ENCODE data around the gene HSPG2.
"Not testable (repeated sequence)": the region's sequence is repeated elsewhere in the genome, so short reads cannot be mapped to it uniquely, and the experiment has no call there.

HSPG2 gene

DNA sequence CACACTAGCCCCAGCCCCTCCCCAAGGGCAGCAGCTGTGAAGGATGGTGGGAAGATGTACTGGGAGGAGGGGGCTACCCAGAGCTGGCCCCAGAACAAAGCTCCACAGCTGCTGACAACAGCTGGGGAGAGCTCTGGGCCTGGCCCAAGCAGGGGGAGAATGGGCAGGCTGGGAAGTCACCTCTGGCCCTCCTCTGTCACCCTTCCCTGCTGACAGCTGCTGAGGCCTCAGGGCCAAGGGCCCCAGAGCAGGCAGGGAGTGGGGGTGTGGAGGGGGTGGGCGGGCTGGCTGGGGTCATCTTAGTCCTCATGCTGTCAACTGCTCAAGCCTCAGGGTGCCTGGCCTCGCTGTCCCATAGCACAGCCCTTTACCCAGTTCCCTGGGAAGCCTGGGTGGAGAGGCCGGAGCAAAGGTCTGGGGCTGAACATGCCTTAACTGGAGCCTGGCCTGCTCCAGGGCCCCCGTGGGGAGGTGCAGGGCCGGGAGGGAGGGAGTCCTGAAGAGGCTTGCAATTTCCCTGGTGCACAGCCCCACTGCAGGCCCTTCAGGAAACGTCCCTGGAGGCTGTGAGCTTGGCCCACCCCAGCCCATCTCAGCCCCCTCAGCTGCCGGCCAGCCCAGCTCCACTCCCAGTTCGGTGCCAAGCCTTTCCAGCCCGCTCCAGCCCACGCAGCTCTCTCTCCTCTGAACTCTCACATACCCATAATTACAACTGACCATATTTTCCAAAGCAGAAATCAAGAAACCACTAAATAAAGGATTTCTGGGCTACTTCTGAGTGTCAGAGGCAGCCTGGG, 25.7 kb downstream of the HSPG2 start:
- no peak for DNase-seq

DNA sequence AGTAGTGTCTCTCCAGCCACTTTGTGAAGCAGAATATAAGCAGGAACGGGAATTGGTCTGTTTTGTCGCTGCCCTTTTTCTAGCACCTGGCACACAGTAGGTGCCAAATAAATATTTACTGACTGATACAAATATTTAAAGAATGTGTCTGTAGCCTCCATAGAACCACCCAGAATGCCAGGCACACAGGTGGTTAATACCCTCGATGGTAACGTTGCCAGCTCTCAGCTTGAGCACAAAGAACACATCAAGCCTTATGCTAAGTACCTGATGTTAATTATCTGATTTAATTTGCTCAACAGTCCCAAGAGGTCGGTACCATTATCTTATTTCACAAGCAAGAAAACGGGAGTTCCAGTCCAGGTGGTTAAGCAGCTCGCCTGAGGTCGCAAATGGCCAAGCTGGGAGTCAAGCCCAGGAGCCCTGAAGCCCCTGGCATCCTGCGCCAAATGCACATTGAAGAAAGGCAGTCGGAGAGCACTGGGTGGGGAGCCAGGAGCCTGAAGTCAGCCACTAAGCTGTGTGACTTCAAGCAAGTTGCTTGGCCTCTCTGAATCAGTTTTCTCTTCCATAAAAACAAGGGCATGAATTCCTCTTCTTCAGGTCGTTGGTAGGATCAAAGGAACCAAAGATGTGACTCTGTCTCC, 26.4 kb downstream of the HSPG2 start:
- DNase-seq: no peak

DNA sequence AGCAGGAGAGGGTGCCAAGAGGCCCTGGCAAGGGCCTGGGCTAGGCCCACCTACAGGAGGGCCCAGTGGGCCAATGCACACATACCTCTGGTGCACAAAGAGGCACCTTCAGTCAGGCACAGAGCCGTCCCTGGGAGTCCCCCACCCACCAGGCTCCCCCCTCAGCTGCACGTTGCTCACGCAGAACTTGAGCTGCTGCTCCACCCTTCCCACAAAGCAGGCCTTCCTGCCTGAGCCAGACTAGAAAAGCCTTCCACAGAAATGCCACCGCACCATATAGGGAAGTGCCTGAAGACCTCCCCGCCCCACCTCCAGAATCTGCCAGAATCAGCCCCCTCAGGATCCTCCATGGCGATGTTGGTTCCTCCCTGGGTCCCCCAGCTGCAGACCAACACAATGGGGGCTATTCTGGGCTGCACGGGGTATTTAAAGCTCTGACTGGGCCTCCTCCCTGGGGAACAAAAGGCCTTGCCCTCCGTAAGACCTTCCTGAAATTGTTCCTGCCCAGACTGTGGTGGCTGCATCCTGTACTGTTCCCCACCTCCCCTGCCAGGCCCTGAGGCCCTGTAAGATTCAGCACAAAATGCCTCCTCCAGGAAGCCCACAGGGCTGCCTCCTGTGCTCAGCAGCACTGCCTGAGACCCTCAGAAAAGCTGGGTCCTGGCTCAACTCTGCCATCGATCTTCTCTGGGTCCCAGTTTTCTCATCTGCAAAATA, 27.2 kb downstream of the HSPG2 start:
- DNase-seq: no peak

- DNase-seq: no peak
These were observed 27.8 kb downstream of the HSPG2 start for GRCh38 chr1:21909286-21909759.

DNA sequence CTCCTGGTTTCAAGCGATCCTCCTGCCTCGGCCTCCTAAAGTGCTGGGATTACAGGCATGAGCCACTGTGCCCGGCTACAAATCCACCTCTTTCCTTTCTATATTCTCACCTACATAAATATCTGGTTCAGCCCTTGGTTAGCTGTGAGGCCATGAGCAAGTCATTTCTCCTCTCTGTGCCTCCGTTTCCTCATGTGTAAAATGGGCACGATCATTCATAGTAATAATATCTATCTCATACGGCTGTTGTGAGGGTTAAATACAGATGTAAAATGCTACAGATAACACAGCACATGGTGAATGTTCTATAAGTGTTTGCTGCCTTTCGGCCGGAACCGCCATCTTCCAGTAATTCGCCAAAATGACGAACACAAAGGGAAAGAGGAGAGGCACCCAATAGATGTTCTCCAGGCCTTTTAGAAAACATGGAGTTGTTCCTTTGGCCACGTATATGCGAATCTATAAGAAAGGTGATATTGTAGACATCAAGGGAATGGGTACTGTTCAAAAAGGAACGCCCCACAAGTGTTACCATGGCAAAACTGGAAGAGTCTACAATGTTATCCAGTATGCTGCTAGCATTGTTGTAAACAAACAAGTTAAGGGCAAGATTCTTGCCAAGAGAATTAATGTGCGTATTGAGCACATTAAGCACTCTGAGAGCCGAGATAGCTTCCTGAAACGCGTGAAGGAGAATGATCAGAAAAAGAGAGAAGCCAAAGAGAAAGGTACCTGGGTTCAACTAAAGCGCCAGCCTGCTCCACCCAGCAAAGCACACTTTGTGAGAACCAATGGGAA, 29.2 kb downstream of the HSPG2 start:
- DNase-seq: not testable (repeated sequence)

GRCh38 chr1:21907079-21907418, 30.1 kb downstream of the HSPG2 start:
- DNase-seq: no peak

DNA sequence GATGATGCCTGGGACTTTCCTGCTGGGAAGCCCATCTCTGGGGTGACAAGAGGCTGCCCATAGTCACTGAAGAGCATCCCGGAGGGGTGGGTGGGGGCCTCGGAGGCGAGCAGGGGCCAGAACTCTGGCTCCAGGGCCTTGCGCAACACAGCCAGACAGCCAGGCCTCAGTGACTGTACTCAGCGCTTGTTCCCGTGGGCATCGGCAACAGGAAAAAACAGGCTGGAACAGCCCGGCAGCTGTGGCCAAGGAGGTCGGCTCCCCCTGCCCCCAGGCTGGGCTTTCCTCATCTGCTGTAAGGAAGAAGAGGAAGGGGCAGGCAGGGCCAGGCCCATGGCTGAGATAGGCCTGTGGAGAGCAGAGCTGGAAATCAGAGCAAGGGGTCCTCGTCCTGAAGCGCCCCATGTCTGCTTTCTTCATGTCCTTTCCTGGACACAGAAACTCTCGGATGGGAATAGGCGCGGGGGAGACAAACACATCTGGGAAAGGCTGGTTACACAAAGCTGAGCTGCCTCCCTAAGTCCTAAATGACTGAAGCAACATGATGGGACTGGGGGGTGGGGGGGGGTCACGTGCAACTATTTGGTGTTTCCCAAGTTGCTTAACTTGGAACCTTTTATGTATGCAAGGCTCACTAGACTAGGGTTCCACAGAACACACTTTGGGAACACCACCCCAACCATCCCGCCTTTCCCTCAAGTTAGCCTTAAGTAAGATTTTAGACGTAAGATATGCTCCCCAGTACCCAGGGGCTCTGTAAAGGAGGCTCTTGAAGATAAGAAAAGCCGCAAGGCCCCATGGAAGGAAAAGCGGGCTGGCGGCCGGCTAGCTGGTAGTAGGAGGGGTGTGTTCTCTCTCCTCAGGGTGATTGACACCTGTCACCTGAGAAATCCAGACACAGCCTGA, 30.7 kb downstream of the HSPG2 start:
- DNase-seq: no peak

DNA sequence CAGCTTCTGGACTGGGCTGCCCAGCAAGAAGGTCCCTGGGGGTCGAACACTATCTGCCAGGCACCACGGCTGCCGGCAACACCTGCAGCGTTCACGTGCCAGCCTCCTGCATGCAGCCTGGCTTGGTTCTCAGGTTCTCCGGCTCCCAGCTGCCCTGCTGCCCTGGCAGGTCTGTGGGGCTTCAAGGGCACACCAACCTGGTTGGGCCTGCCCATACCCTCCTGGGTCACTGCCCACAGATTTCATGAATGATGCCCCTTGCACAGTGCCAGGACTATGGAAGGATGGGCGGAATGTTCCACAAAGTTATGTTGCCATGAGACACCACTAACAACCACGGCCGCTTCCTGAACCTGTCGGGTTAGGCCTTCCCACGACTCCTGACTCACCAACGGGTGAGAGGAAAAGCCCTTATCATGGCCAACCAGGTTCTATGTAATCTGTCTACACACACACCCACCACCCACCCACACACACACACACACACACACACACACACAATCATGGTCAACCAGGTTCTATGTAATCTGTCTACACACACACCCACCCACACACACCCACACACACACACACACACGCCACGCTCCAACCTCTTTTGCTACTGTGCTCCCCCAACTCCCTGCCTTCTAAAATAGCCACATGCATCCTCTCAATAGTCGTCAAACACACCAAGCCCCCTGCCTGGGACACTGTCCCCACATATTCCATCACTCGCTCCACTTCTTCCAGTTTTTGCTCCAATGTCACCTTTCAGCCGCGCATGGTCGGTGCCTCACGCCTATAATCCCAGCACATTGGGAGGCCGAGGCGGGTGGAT, 32.2 kb downstream of the HSPG2 start:
- DNase-seq: no peak

GRCh38 chr1:21904454-21904703, 32.7 kb downstream of the HSPG2 start:
- no peak for DNase-seq

DNA sequence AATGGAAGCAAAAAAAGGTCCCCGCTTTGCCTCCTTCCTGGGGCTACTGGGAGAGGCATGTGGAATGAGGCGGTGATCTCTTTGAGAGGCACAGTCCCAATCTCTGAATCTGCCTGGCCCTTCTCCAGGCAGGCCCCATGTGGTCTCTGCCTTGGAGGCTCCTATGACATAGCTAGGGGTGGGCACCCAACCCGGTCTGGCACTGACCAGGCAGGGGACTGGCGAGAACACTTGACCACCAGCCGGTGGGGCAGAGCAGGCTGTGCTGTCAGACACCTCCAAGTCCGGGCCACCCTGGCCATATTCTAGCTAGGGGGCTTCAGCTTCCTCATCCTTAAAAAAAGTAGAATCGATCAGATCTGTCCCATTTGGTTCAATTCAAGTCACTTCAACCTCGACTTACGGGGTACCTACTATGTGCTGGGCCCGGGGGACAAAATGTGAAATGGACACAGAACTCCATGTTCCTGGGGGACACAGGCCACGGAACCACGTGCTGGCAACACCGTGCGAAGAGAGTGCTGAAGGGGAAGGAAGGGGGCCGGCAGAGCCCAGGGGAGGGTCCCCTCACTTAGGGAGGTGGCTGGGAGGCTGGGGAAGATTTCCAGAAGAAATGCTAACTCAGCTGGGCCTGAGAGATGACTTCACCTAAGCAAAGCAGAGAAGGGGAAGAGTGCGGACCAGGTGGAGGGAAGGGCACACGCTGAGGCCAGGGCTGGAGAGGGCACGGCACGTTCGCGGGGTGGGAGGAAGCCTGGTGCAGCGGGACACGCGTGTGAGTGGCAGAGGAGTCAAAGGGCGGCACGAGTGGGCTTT, 33.3 kb downstream of the HSPG2 start:
- no peak for DNase-seq

GRCh38 chr1:21902026-21903012, 34.8 kb downstream of the HSPG2 start:
- DNase-seq: no peak

DNA sequence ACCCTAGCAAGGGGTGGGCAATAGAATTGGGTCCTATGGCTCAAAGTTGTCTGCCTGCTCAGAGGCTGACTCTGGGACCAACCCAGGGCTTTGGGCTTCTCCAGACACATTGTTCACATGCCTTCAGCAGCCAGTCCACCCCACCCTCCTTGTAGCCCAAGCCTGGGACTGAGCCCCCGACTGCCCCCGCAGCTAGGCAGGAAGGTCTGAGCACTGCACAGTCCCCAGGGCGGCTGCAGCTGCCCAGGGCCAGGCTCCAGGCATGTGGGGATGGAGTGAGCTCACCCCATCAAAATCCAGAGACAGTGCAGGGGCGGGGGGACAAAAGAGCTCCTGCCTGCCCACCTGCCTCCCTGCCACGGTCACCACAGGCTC, 35.6 kb downstream of the HSPG2 start:
- DNase-seq: no peak

DNA sequence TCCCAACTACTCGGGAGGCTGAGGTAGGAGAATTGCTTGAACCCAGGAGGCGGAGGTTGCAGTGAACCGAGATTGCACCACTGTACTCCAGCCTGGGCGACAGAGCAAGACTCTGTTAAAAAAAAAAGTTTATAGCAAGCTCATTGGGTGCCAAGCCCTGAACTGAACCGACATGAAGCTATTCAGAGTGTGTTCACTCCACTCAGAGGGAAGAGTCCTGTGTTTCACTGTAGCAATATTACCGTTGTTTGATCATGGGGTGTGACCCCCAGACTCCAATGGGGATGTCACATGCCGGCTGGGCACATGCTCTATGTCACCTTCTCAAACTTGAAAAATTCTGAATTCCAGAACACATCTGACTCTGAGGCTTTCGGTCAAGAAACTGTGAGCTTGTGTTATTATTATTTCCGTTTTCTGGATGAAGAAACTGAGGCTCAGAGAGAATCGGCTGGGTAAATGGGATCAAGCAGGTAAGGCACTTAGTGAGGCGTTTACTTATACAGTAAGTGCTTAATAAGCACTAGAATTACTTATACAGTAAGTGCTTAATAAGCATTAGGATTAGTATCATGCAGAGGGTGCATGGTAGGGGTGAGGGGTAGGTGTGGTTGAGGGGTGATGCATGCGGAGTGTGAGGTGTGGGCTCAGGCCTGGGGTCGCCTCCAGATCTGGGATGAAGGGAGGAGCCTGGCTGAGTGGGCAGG, 36.2 kb downstream of the HSPG2 start:
- DNase-seq: no peak

DNA sequence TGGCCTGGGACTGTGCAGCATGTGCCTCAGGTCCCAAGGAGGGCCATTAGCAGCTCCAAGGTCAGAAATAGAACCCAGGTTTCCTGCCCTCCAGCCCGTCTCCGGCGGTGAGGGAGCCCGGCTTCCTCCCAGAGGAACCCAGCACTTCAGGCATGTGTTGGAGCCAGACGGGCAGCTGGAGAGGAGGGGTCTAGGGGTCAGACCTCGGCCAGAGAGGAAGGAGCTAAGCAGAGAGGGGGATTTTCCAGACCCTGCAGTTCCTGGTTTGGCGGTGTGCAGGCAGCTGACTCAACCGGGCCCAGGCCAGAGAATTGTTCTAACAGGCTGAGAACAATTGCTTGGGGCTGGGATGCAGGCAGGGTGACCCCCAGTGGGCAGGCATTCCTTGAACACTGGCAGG, 37.1 kb downstream of the HSPG2 start:
- DNase-seq: no peak

DNA sequence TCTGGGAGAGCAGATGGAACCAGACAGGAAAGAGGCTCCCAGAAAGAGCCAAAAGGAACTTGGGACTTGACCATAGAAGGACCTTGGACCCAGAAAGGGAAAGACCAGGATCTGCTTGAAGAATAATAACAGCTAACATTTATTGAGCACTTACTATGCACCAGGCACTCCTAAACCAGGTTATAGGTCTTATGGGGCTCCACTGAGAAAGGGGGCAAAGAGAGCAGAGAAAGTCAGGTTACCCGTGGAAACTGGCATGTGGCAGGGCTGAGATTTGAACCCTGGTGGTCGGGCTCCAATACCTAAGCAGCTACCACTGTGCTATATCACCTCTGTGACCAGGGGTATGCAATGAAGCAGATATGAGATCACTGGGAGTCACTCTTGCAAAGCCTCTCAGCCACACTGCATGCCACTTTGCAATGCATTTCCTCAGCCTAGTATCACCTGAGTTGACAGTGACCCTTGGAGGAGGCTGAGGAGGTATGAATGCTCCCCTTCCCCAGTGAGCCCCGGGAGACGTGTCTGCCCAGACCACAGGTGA, 37.8 kb downstream of the HSPG2 start:
- no peak for DNase-seq

DNA sequence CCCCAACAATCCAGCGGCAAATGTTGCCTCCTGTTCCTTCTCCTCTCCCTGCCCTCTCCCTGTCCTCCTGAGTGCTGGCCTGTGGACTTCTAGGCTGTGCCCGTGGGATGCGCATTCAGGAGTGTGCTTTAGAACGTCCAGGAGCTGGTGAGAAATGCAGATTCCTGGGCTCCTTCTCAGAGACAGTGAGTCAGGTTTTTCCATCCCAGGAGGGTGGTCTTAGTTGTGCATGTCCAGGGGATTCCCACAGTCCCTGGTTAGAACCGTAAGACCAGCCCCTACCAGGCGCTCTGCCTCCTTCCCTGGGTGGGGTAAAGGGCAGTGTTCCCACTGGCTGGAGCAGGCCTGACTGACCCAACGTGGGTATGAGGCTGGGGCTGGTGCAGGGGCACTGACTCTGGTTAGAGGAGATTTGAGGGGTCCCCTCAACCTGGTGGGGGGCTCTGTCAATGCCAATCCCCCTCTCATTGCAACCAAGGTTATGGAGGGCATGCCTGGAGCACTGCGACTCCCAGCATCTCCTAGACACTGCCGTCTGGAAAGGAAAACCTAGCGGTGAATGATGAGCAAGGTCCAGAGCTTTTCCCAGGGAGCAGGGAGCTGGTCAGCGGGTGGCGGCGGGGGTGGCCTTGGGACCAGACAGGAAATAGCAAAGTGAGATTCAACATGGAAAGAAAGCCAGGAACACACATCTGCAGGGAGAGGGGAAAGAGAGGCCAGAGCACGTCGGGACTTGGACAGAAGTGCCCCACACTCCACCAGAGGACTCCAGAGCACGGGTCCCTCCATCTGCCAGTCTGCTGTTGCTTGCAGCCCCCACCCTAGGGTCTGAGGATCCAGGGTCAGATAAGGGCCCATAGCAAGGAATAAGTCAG, 38.5 kb downstream of the HSPG2 start:
- no peak for DNase-seq

- DNase-seq: no peak
These were observed 39.3 kb downstream of the HSPG2 start for GRCh38 chr1:21897844-21898243.
